LoVo (cell line): ENCODE data around the gene SEC61A2.

Experiments used
- DNase-seq: peaks from one replicate; pipeline ENCODE4 v3.0.0-alpha.2; 2016; ENCODE audit warnings: low spot score

SEC61A2 gene

GRCh38 chr10:12196531-12197211 lies 67.2 kb downstream of the SEC61A2 start:
- no peak for DNase-seq

GRCh38 chr10:12198156-12198555 lies 68.7 kb downstream of the SEC61A2 start:
- DNase-seq = no peak

GRCh38 chr10:12200850-12201249 lies 71.4 kb downstream of the SEC61A2 start:
- no peak for DNase-seq

- DNase-seq = no peak
These were observed 72.1 kb downstream of the SEC61A2 start for GRCh38 chr10:12201543-12201942.

- no peak for DNase-seq
These were observed 72.7 kb downstream of the SEC61A2 start for GRCh38 chr10:12202226-12202625.

- no peak for DNase-seq
These were observed 75.6 kb downstream of the SEC61A2 start for GRCh38 chr10:12205082-12205481.

GRCh38 chr10:12207114-12207513 lies 77.6 kb downstream of the SEC61A2 start:
- DNase-seq = no peak

- no peak for DNase-seq
These were observed 79.0 kb downstream of the SEC61A2 start for GRCh38 chr10:12208460-12208859.

GRCh38 chr10:12212454-12212853 lies 83.0 kb downstream of the SEC61A2 start:
- no peak for DNase-seq

- no peak for DNase-seq
These were observed 84.1 kb downstream of the SEC61A2 start for GRCh38 chr10:12213621-12214020.

GRCh38 chr10:12214093-12214492 lies 84.6 kb downstream of the SEC61A2 start:
- DNase-seq = no peak

GRCh38 chr10:12214763-12215218 lies 85.3 kb downstream of the SEC61A2 start:
- DNase-seq = peak; percentile 42
